ENCODE results near the gene BBIP1.

- TF ChIP-seq CTCF (IDR thresholded peaks at IDR 0.05; ENCODE audit: low read length) (no peak), EZH2 (IDR thresholded peaks at IDR 0.05; ENCODE audit: borderline replicate concordance, low read length) (no peak)
Observed at GRCh38 chr10:110887560-110887959, 31.4 kb downstream of the BBIP1 start.

Measured in OCI-LY1 (cell line).